Tongue (tissue), 2 donors: ENCODE data around the gene PDGFB. TPM values are rescaled to one million over a fixed set of nuclear protein-coding genes. Genes with fewer than 3 reads are reported as not detected.

Experiments
- DNase-seq: peaks from one replicate; pipeline ENCODE4 v3.0.0-alpha.2; 2015
- total RNA-seq: library from RNA; depleted of rRNA; stranded (reverse); fragments of >200 nt; gene quantifications from one replicate; pipeline ENCODE4 v1.2.3, GENCODE V29; 2014

Gene PDGFB
- total RNA-seq, 1 donor from 2014 or later: 26.0 TPM

DNA sequence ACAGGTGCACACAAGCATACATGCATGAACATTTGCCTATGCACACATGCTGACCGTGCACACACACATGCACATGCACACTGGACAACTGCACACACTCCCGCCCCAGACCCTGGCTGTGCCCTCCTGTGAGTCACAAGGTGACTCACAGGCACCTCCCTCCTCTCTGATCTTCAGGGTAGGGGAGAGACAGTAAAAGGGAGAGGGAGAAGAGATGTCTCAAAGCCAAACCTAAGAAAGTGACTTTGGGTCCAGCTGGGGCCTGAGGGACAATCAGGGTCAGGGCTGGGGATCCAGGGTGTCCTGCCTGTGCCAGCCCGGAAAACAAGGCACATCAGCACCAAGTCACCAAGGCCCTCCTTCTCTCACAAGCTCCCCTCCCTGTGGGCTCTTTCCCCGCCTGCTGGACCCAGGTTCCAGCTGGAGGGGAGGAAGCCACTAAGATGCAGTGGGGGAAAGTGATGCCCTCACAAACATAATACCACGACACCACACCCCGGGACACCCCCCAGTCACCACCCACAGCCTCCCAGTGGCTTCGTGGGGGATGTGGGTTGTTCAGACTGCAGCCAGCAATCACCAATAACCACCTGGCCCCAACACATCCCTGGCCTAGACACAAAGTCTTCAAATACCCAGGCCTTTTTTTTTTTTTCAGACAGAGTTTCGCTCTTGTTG, 39.3 kb downstream of the PDGFB start:
- no peak for DNase-seq

DNA sequence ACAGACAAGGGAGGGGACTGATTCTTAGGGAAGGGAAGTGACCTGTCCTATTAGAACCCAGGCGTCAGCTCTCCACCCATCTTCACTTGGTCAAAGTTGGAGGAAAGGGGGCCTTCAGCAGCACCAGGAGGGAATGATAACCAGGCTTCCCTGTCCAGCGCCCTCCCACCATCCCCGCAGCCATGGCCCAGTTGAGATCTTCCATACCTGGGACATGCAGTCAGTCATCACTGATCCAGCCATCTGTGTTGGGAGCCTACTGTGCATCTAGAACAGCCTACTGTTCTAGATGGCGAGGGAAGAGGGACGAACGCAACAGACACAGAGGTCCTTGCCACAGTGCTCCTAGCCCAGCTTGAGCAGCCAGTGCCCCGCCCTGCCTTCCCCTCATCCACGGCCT, 40.6 kb downstream of the PDGFB start:
- DNase-seq: no peak

DNA sequence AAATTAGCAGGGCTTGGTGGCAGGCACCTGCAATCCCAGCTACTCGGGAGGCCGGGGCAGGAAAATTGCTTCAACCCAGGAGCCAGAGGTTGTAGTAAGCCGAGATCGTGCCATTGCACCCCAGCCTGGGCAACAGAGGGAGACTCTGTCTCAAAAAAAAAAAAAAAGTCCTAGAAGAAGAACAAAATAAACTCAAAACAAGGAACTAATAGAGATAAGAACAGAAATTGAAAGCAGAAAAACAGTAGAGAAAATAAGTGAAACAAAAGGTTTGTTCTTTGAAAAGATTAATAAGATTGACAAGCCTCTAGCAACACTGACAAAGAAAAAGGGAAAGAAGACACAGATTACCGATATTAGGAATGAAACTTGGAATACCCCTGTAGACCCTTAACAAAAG, 47.2 kb downstream of the PDGFB start:
- DNase-seq: no peak

GRCh38 chr22:39194098-39194497, 50.7 kb downstream of the PDGFB start:
- no peak for DNase-seq

- DNase-seq: no peak
Measured at GRCh38 chr22:39188809-39189208, 56.0 kb downstream of the PDGFB start.

DNA sequence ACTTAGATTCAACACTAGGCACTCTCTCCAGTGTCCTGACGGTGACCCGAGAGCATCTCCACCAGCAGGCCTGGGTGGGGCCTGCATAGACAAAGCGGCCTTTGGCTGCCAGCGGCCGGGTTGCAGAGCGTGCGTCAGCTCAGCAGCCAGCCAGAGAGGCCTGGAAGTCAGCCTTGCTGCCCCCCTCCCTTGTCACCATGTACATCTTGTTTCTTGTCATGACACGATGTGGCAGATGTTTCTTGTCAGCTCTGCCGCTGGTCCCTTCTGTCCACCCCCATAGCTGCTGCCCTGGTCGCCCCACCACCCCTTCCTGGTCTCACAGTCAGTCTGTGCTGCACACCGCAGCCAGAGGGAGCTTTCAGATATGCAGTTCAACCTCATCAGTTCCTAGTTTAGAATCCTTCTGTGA, 59.2 kb downstream of the PDGFB start:
- peak; percentile 90 for DNase-seq

DNA sequence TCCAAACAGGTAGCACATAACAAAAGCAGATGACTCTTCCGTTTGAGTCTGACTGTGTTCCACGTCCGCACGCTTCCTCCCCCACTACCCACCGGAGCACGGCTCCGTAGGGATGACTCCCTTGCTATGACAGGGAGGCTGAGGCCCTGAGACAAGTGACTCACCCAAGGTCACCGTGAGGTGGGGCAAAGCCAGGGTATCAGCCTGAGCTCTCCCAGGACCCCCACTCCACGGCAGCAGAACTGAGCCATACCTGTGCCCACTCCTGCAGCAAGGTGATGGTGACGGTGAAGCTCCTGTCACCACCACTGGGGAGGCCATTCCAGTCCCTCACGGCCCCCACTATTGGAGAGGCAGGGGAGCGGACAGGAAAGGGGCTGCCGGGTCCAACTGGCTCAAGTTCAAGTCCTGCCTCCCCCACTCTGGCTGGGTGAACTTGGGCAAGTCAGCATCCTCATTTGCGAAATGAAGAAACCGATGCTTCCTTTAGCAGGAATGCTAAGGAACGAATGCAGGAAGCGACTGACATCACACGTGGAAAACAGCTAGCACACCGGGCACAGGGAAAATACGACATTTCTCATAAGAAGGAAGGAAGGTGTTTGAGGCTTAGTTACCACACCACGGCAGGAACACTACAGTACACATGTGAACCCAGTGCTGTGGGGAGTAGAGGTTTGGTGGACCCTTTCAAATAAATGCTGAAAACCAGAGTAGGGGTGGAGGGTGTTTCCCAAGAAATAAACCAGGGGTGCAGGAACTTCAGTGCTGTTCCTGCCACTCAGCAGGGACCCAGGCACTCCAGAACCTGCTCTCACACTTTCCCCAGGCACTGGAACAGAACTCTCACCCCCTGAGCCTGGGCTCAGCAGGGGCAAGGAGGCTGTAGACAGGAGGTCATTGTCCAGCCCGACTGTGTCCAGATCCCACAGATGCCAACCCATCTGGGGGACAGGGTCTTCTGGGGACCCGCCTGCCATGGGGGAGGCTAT, 59.9 kb downstream of the PDGFB start:
- DNase-seq: no peak

DNA sequence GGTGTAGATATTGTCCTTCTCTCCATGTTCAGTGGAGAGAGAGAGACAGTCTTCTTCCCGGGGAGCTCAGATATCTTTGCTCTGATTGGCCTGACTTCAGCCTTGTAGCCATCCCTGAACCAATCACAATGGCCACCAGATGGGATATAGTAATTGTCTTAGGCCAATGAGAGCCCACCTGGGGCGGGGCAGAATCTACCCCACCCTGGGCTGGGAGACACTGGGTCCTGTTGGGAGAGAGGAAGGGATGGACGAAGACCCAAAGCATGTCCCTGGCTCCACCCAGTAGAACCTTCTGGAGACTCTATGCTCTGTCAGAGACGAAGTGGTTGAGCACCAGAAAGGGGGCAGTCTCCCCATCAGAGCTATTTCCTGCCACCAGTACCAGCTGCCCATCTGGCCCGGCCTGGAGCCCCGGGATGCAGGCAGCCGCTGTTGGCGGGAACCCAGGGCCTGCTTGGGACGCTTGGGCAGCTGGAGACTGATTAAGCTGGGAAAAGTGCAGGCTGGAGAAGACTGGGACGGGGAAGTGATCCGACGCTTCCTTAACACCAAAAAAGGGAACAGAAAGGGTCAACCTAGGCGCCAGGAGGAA, 60.7 kb downstream of the PDGFB start:
- DNase-seq: peak; percentile 86

DNA sequence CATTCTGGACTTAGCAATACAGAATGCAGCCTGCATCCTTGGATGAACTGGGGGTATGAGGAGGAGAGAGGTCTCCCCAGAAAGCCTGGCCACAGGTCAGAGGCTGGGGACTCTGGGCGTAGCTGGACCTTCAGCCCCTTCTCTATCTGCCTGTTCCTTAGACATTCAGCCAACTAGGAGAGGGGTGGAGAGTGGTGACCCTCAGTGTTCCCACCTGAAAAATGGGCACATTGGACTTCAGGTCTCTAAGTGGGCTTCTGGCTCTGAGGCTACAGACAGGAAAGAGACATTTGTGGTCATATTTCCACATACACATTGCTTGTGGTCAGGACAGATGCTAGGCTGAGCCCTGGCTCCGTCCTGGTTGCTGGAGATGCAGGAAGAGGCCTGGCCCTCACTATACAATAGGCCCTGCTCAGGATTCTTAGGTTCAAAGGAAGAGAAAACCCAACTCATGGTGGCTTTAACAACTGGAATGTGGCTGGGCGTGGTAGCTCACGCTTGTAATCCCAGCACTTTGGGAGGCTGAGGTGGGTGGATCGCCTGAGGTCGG, 62.2 kb downstream of the PDGFB start:
- DNase-seq: no peak

DNA sequence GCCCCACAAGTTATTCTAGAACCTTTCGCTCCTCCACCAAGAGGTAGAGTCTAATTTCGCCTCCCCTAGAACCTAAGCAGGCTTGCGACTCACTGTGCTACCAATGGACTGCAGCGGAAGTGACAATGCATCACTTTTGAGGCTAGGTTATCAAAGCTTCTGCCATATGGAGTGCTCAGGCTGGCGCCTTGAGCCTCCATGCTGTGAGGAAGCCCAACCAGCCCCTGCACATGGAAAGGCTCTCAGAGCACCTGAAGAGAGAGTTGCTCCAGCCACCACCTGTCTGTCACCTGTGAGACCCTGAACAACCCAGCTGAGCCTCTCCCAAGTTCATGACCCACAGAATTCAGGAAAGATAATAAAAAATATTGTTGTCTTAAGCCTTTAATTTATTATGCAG, 63.0 kb downstream of the PDGFB start:
- no peak for DNase-seq

DNA sequence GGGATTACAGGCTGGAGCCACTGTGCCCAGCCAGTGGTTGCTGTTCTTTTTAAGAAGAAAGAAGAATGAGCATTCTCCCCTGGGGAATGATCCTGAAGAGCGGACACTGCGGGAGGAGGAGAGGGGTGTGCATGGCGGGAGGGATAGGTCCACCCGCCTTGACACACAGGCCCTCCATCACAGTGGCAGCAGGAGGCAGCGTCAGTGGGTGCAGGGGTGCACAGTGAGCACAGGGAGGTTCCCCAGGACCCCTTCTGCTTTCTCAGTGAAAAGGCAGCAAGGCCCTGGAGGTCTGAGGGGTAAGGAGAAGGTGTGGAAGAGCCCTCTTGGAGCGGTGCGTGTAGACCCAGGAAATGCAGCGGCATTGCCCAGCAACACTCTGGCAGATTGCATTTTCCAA, 63.4 kb downstream of the PDGFB start:
- no peak for DNase-seq

DNA sequence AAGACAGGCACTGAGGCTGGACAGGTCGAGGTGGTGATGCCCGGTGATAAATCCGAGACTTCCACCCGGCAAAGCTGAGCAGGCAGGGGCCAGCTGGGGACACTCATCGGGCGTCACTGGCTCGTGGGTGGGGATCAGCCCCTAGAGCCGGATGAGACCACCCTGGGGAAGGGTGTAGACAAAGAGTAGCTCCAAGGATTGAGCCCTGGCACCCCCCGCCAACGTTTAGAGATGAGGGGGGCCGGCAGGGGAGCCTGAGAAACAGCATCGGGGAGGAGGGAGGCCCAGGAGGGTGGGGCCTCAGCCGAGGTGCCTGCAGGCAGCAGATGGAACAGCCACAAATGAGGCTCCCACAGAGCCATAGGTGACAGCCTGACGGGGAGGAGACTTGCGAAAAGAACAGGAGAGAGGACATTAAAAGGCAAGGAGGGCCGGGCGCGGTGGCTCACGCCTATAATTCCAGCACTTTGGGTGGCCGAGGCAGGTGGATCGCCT, 64.9 kb downstream of the PDGFB start:
- DNase-seq: no peak

GRCh38 chr22:39179401-39179827, 65.4 kb downstream of the PDGFB start:
- DNase-seq: no peak

DNA sequence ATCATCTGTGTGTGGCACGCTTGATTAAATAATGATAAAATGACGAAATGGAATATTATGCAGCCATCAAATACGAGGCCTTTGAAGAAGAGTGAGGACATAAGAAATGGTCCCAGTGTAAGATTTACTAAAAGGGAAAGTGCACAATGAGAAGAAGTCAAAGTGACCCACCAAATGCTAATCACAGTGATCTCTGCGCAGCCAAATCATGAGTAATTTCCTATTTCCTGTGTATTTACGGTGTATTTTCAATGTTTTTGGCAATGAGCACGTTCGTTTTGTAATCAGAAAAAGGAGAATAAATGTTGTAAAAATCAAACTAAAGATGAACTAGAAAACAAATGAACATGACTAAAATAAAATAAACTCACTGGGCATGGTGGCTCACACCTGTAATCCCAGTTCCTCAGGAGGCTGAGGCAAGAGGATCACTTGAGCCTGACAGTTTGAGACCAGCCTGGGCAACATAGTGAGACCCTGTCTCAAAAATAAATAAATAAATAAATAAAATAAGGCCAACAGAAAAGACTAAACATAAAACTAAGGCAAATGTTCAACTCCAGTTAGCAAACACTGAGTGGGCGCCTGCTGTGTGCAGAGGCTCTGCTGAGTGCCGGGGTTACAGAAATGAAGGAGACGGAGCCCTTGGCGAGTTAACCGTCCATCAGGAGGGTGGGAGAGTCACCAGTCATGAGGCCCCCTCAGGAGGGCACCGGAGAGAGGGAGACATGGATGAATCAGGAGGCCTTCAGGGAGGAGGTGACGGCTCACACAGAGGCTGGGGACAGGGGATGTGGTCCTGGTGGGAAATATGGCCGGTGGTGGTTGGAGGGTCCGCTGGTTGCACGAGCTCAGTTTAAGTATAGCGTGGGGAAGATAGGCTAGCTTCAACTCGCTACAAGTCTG, 66.3 kb downstream of the PDGFB start:
- DNase-seq: no peak

DNA sequence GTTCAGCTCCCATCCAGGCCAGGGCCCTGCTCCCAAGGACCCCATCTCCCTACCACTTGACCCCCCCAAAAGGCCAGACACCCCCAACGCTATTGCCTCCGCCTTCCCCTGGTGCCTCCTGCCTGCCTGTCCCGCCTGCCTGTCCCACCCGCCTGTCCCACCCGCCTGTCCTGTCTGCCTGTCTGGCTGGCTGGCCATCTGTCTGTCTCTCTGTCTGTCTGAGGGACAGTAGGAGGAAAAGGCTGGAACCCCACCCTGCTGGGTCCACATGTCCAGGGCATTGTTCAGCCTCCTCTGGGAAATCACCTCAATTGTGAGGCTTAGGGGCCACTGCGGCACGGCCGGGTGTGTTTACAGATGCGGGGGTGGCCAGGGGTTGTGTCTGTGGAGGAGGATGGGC, 67.0 kb downstream of the PDGFB start:
- no peak for DNase-seq

- no peak for DNase-seq
Measured at GRCh38 chr22:39177456-39177775, 67.4 kb downstream of the PDGFB start.

DNA sequence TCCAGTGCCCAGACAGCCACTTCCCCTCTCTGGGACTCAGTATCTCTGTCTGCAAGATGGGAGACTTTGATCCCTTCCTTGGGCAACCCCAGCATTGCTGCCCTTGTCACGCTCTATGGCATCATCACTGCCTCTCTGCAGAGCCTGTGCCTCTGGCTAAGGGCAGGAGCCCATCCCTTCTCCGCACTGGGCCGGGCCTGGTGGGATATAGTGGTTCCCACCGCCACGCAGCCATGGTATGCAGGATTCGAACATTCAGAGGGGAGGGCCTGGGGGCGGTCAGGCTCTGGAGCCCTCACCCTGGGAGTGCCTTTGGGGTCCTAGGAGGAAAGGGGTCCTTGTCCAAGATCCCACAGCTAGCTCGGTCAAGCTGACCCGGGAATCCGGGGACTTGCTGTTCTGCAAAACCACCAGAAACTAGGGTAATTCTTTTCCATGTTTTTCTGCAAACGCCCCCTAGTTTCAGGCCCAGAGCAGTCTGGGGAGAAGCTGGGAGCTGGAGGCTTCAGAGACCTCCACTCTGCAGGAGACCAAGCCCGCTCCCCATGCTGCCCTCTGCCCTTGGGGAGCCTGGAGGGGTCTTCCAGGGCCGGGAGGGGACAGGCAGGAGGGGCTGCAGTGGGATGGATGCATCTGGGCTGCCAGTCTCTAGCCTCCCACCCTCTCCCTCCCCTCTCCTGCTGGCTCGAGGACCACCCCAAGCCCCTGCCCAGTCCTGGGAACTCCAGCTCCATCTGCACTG, 67.9 kb downstream of the PDGFB start:
- no peak for DNase-seq

GRCh38 chr22:39176143-39176713, 68.6 kb downstream of the PDGFB start:
- DNase-seq: peak; percentile 84

DNA sequence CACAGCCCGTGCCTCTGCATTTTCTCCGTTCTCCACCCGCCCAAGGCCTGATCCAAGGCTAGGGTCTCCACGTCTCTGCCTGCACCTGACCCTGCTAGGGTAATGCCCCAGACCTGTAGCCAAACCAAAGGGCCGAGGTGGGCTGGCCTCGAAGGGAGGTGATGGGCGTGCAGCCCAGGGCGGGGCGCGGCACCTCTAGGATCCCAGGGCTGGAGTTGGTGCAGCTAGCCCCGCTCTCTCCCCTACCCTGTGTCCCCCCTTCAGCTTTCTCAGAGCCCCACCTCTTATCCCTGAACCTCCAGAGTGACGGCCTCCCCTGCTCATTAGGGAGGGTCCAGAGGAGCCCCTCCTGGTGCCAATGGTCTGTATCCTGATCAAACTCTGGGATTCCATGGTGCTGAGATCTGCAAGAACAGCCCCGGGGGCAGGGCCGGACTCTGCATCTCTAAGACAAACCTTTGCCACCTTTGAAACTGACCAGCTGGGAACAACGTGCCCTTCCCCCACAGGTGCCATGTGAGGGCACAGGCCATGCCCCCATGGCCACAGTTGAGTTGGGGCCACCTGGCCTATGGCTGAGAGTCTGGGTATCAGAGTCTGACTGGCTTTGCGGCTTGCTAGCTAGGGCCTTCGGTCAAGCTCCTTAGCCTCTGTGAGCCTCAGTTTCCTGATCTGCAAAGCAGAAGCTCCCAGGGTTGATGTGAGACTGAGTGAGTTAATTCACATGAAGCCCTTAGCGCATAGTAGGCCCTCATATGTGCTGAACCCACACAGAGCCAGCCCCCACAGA, 69.2 kb downstream of the PDGFB start:
- no peak for DNase-seq
